Caco-2 (cell line): Measurements from ENCODE around the gene MGMT. TPM values are rescaled to one million over a fixed set of nuclear protein-coding genes. Genes with fewer than 3 reads are reported as not detected.

Source experiments
- BruUV-seq: library from RNA; stranded (reverse); fragments of 400-500 nt; replicated peaks from 2 replicates; lab custom pipeline; 2021; lab: Mats Ljungman, UMichigan
- CTCF ChIA-PET: fragments of 300-600 bp; sonication (Branson Sonifier 250); formaldehyde crosslinking; loops from one replicate; lab custom pipeline; 2022; ENCODE audit warnings: antibody characterized with exemption; lab: Charles Lee
- POLR2A ChIA-PET: fragments of 300-600 bp; sonication (Branson Sonifier 250); formaldehyde crosslinking; loops from one replicate; lab custom pipeline; 2022; ENCODE audit warnings: antibody characterized with exemption; lab: Charles Lee
- DNase-seq, 2 experiments: peaks; one replicate each; pipeline versions ENCODE4 v3.0.0 to v3.0.0-alpha.2; 2020 to 2022
- H3K27me3 ChIP-seq: replicated peaks from 2 replicates; pipeline ENCODE4 v1.6.0; 2011; ENCODE audit warnings: low read length; ENCODE audit not compliant: control insufficient read depth, insufficient read depth
- H3K36me3 ChIP-seq: 2 replicates; pipeline ENCODE4 v1.5.1; 2011; ENCODE audit warnings: low read length; ENCODE audit not compliant: control insufficient read depth, insufficient read depth
- H3K4me1 ChIP-seq: fragments of 250-450 bp; sonication (Bioruptor Pico); 2 replicates; pipeline ENCODE4 v1.5.1; 2020; ENCODE audit warnings: mild to moderate bottlenecking
- H3K4me3 ChIP-seq: 2 replicates; pipeline ENCODE4 v1.5.1; 2011; ENCODE audit warnings: low read depth, mild to moderate bottlenecking, control low read depth, low read length
- H3K9me3 ChIP-seq: fragments of 250-450 bp; sonication (Bioruptor Pico); 2 replicates; pipeline ENCODE4 v1.5.1; 2020; ENCODE audit warnings: mild to moderate bottlenecking, moderate library complexity
- H3K27ac Mint-ChIP-seq: one replicate; pipeline ENCODE4 v1.8.0; 2022; ENCODE audit warnings: mixed read lengths; ENCODE audit not compliant: unreplicated experiment
- H3K27me3 Mint-ChIP-seq: one replicate; pipeline ENCODE4 v1.8.0; 2022; ENCODE audit warnings: mixed read lengths; ENCODE audit not compliant: insufficient read depth, unreplicated experiment
- H3K36me3 Mint-ChIP-seq: one replicate; pipeline ENCODE4 v1.8.0; 2022; ENCODE audit warnings: mild to moderate bottlenecking, mixed read lengths; ENCODE audit not compliant: insufficient read depth, unreplicated experiment
- H3K4me1 Mint-ChIP-seq: one replicate; pipeline ENCODE4 v1.8.0; 2022; ENCODE audit warnings: low read depth, mixed read lengths; ENCODE audit not compliant: unreplicated experiment
- H3K4me3 Mint-ChIP-seq: one replicate; pipeline ENCODE4 v1.8.0; 2022; ENCODE audit warnings: mild to moderate bottlenecking, moderate library complexity, mixed read lengths; ENCODE audit not compliant: unreplicated experiment
- H3K9me3 Mint-ChIP-seq: one replicate; pipeline ENCODE4 v1.8.0; 2022; ENCODE audit warnings: mixed read lengths; ENCODE audit not compliant: unreplicated experiment
- intact Hi-C: fragments of 100-400 bp; cut with micrococcal nuclease; formaldehyde crosslinking; loops from one replicate; pipeline ENCODE4 v1.10.0; 2022; ENCODE audit not compliant: unreplicated experiment
- total RNA-seq: library from RNA; stranded (reverse); gene quantifications from 2 replicates; pipeline ENCODE4 v1.2.3, GENCODE V29; 2022
- TF ChIP-seq, protein P1 (sequence below), 2 experiments: fragments of 200-600 bp in 1 of 2; IDR thresholded peaks; 1 replicate in 1 of 2; 2 replicates in 1 of 2; pipeline versions ENCODE4 v1.5.1 to v1.8.0; 2011 to 2022; ENCODE audit warnings: antibody characterized with exemption in 1 of 2, control low read depth in 1 of 2, inconsistent platforms in 1 of 2, low read depth in 1 of 2, low read length in 1 of 2, mild to moderate bottlenecking in 1 of 2, moderate library complexity in 1 of 2; ENCODE audit not compliant: insufficient read depth in 1 of 2, severe bottlenecking in 1 of 2, unreplicated experiment in 1 of 2

The MGMT gene
- total RNA-seq, 1 experiment from 2014 or later, result 57.0 TPM

- ChIA-PET CTCF (no interaction called here), POLR2A (no interaction called here)
- Mint-ChIP-seq H3K9me3 (peaks cover 11% of the 10 kb centered on the region), H3K36me3 (peaks cover 32% of the 10 kb centered on the region), H3K4me3 (no peak overlapping the region), H3K4me1 (peaks cover 8% of the 10 kb centered on the region), H3K27me3 (no peaks in the 10 kb centered on the region), H3K27ac (no peak overlapping the region)
- DNase-seq, result no peak
- TF ChIP-seq, protein P1, sequence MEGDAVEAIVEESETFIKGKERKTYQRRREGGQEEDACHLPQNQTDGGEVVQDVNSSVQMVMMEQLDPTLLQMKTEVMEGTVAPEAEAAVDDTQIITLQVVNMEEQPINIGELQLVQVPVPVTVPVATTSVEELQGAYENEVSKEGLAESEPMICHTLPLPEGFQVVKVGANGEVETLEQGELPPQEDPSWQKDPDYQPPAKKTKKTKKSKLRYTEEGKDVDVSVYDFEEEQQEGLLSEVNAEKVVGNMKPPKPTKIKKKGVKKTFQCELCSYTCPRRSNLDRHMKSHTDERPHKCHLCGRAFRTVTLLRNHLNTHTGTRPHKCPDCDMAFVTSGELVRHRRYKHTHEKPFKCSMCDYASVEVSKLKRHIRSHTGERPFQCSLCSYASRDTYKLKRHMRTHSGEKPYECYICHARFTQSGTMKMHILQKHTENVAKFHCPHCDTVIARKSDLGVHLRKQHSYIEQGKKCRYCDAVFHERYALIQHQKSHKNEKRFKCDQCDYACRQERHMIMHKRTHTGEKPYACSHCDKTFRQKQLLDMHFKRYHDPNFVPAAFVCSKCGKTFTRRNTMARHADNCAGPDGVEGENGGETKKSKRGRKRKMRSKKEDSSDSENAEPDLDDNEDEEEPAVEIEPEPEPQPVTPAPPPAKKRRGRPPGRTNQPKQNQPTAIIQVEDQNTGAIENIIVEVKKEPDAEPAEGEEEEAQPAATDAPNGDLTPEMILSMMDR (IDR thresholded peaks at IDR 0.05; ENCODE audit: insufficient read depth in 1 of 2, low read depth in 1 of 2, low read length in 1 of 2, severe bottlenecking in 1 of 2, unreplicated experiment in 1 of 2), result no peak
- peaks cover 12% of the 10 kb centered on the region for H3K4me1 ChIP-seq
- peaks cover 1% of the 10 kb centered on the region for H3K36me3 ChIP-seq
- H3K9me3 ChIP-seq, result peaks cover 29% of the 10 kb centered on the region
- H3K4me3 ChIP-seq, result no peak overlapping the region
- intact Hi-C loops, result no loop called here
- no peaks in the 10 kb centered on the region for H3K27me3 ChIP-seq
- BruUV-seq, result no TSS peak
Measured at GRCh38 chr10:129509835-129510234, 42.8 kb downstream of the MGMT start.

GRCh38 chr10:129511086-129511485 lies 44.0 kb downstream of the MGMT start:
- DNase-seq, result no peak
- H3K27me3 ChIP-seq, result no peaks in the 10 kb centered on the region
- Mint-ChIP-seq H3K27me3 (no peaks in the 10 kb centered on the region), H3K4me3 (no peak overlapping the region), H3K36me3 (peaks cover 27% of the 10 kb centered on the region), H3K9me3 (peaks cover 11% of the 10 kb centered on the region), H3K27ac (no peak overlapping the region), H3K4me1 (peaks cover 8% of the 10 kb centered on the region)
- intact Hi-C loops, result no loop called here
- peaks cover 1% of the 10 kb centered on the region for H3K36me3 ChIP-seq
- H3K4me3 ChIP-seq, result no peak overlapping the region
- TF ChIP-seq, protein P1 (IDR thresholded peaks at IDR 0.05; ENCODE audit: insufficient read depth in 1 of 2, low read depth in 1 of 2, low read length in 1 of 2, severe bottlenecking in 1 of 2, unreplicated experiment in 1 of 2), result no peak
- ChIA-PET POLR2A (no interaction called here), CTCF (no interaction called here)
- H3K4me1 ChIP-seq, result peaks cover 11% of the 10 kb centered on the region
- peaks cover 21% of the 10 kb centered on the region for H3K9me3 ChIP-seq
- BruUV-seq, result no TSS peak

GRCh38 chr10:129511758-129512157 lies 44.7 kb downstream of the MGMT start:
- peaks cover 2% of the 10 kb centered on the region for H3K4me1 Mint-ChIP-seq
- CTCF ChIA-PET, result no interaction called here
- Histone ChIP-seq H3K9me3 (peaks cover 15% of the 10 kb centered on the region), H3K4me1 (peaks cover 4% of the 10 kb centered on the region), H3K4me3 (no peak overlapping the region), H3K27me3 (no peaks in the 10 kb centered on the region), H3K36me3 (no peaks in the 10 kb centered on the region; the same call in 1 of the 2 replicates)
- TF ChIP-seq, protein P1 (IDR thresholded peaks at IDR 0.05; ENCODE audit: insufficient read depth in 1 of 2, low read depth in 1 of 2, low read length in 1 of 2, severe bottlenecking in 1 of 2, unreplicated experiment in 1 of 2), result no peak
- POLR2A ChIA-PET, result no interaction called here
- H3K27me3 Mint-ChIP-seq, result no peaks in the 10 kb centered on the region
- BruUV-seq, result no TSS peak
- peaks cover 4% of the 10 kb centered on the region for H3K9me3 Mint-ChIP-seq
- no peak for DNase-seq
- no peak overlapping the region for H3K27ac Mint-ChIP-seq
- H3K4me3 Mint-ChIP-seq, result no peak overlapping the region
- peaks cover 24% of the 10 kb centered on the region for H3K36me3 Mint-ChIP-seq
- intact Hi-C loops, result no loop called here
